Lower leg skin (tissue), 3 donors: Measurements from ENCODE around the gene SLX9.

Source experiments
- CTCF ChIP-seq, 3 donors: fragments of 450-650 bp; IDR thresholded peaks; one replicate each; pipeline ENCODE4 v1.5.1; 2016; ENCODE audit warnings: antibody characterized with exemption in 3 of 3, mild to moderate bottlenecking in 3 of 3, moderate library complexity in 2 of 3
- POLR2A ChIP-seq, 2 donors: fragments of 450-650 bp; IDR thresholded peaks; one replicate each; pipeline ENCODE4 v1.6.1; 2016 to 2017; ENCODE audit warnings: antibody characterized with exemption in 2 of 2, mild to moderate bottlenecking in 1 of 2, moderate library complexity in 1 of 2

- TF ChIP-seq CTCF (IDR thresholded peaks at IDR 0.05): no peak
- no peak for TF ChIP-seq POLR2A (IDR thresholded peaks at IDR 0.05)
These were observed 55.6 kb downstream of the SLX9 start for GRCh38 chr21:44995343-44995941.
